RWPE2 (cell line): ENCODE measurements around the gene MIER2.

Experiments
- ATAC-seq: fragments of 200-7000 bp; cut with Tn5 transposase; 3 replicates; pipeline ENCODE4 v1.9.1; 2021; ENCODE audit warnings: low read depth
- DNase-seq: peaks from one replicate; pipeline ENCODE4 v3.0.0-alpha.2; 2020; ENCODE audit warnings: low spot score
- H3K27ac ChIP-seq: fragments of 450-650 bp; 2 replicates; pipeline ENCODE4 v1.5.1; 2017; ENCODE audit warnings: mild to moderate bottlenecking; ENCODE audit not compliant: poor library complexity, severe bottlenecking
- H3K27me3 ChIP-seq: fragments of 250-450 bp; sonication (Bioruptor Pico); 2 replicates; pipeline ENCODE4 v1.5.1; 2021; ENCODE audit warnings: mild to moderate bottlenecking, moderate library complexity; ENCODE audit not compliant: insufficient read depth, poor library complexity, severe bottlenecking
- H3K36me3 ChIP-seq: fragments of 250-450 bp; sonication (Bioruptor Pico); 2 replicates; pipeline ENCODE4 v1.5.1; 2020; ENCODE audit warnings: low read depth, mild to moderate bottlenecking, moderate library complexity
- H3K4me1 ChIP-seq: fragments of 250-450 bp; sonication (Bioruptor Pico); 2 replicates; pipeline ENCODE4 v1.5.1; 2021; ENCODE audit warnings: mild to moderate bottlenecking, moderate library complexity; ENCODE audit not compliant: insufficient read depth, poor library complexity, severe bottlenecking
- H3K4me3 ChIP-seq: fragments of 250-450 bp; sonication (Bioruptor Pico); 2 replicates; pipeline ENCODE4 v1.5.1; 2021; ENCODE audit warnings: mild to moderate bottlenecking, moderate library complexity; ENCODE audit not compliant: severe bottlenecking
- H3K9me3 ChIP-seq: fragments of 250-450 bp; sonication (Bioruptor Pico); 2 replicates; pipeline ENCODE4 v1.5.1; 2021; ENCODE audit warnings: mild to moderate bottlenecking, moderate library complexity; ENCODE audit not compliant: severe bottlenecking
- CTCF ChIP-seq: fragments of 450-650 bp; IDR thresholded peaks from one replicate; pipeline ENCODE4 v1.5.1; 2017; ENCODE audit warnings: mild to moderate bottlenecking, moderate library complexity; ENCODE audit not compliant: poor library complexity, severe bottlenecking

MIER2 gene

GRCh38 chr19:293436-294110 is 51.0 kb downstream of the MIER2 start:
- Histone ChIP-seq H3K4me1 (peaks cover 3% of the 10 kb centered on the region), H3K27me3 (peaks cover 19% of the 10 kb centered on the region), H3K27ac (no peak overlapping the region), H3K4me3 (no peak overlapping the region), H3K9me3 (no peaks in the 10 kb centered on the region), H3K36me3 (no peaks in the 10 kb centered on the region)
- ATAC-seq (no peak), DNase-seq (peak; percentile 51)
- TF ChIP-seq CTCF = no peak

GRCh38 chr19:292951-293350 is 51.6 kb downstream of the MIER2 start:
- ATAC-seq = no peak
- Histone ChIP-seq H3K4me1 (peaks cover 3% of the 10 kb centered on the region), H3K9me3 (no peaks in the 10 kb centered on the region)

GRCh38 chr19:292281-292884 is 52.2 kb downstream of the MIER2 start:
- no peak for ATAC-seq
- TF ChIP-seq CTCF = no peak
- Histone ChIP-seq H3K27me3 (peaks cover 19% of the 10 kb centered on the region), H3K27ac (no peak overlapping the region), H3K4me3 (no peak overlapping the region), H3K36me3 (0 out of 2 replicates have a peak, but pooled peaks cover under 1% of the 10 kb centered on the region), H3K9me3 (no peaks in the 10 kb centered on the region), H3K4me1 (peaks cover 3% of the 10 kb centered on the region)
- no peak for DNase-seq

More at GRCh38 chr19:292951-293350, 51.6 kb downstream of the MIER2 start:
- peaks cover 19% of the 10 kb centered on the region for H3K27me3 ChIP-seq
- no peak for DNase-seq
- H3K27ac ChIP-seq = no peak overlapping the region
- no peak overlapping the region for H3K4me3 ChIP-seq
- TF ChIP-seq CTCF = no peak
- no peaks in the 10 kb centered on the region for H3K36me3 ChIP-seq

- Histone ChIP-seq H3K9me3 (no peaks in the 10 kb centered on the region), H3K4me3 (peak overlapping the region; percentile 17), H3K36me3 (peaks cover 4% of the 10 kb centered on the region; the same call in 1 of the 2 replicates), H3K4me1 (peaks cover 3% of the 10 kb centered on the region), H3K27ac (no peak overlapping the region), H3K27me3 (peaks cover 19% of the 10 kb centered on the region)
- DNase-seq = no peak
- no peak for TF ChIP-seq CTCF
- no peak for ATAC-seq
These were observed 52.9 kb downstream of the MIER2 start for GRCh38 chr19:291561-292280.
